ENCODE data around the gene NUDCD3.

NUDCD3 gene

GRCh38 chr7:44393238-44394111, 97.0 kb downstream of the NUDCD3 start:
- no peaks in the 10 kb centered on the region for H3K9me2 ChIP-seq (replicated peaks; ENCODE audit: control insufficient read depth, low read length)
- no peak overlapping the region for H3K27ac ChIP-seq (ENCODE audit: low read depth, low read length)
- no peaks in the 10 kb centered on the region for H3K27me3 ChIP-seq (ENCODE audit: control insufficient read depth, low read length)
- no peak overlapping the region for H3K4me2 ChIP-seq (ENCODE audit: low read length)
- no peaks in the 10 kb centered on the region for H3K4me1 ChIP-seq (ENCODE audit: control insufficient read depth, low read length)
- no peaks in the 10 kb centered on the region for H4K20me1 ChIP-seq (ENCODE audit: control insufficient read depth, insufficient read depth, low read depth, low read length)
- H3K36me3 ChIP-seq (ENCODE audit: control insufficient read depth, low read length), result peaks cover 59% of the 10 kb centered on the region
- H3K4me3 ChIP-seq (ENCODE audit: low read length), result no peak overlapping the region
- no peaks in the 10 kb centered on the region for H3K9me3 ChIP-seq (ENCODE audit: control insufficient read depth, insufficient read depth, low read length)
- H3F3A ChIP-seq (ENCODE audit: control insufficient read depth, insufficient read depth), result no peaks in the 10 kb centered on the region
- no peaks in the 10 kb centered on the region for H3K79me2 ChIP-seq (ENCODE audit: control insufficient read depth, low read length)
- TF ChIP-seq EZH2phosphoT487 (IDR thresholded peaks at IDR 0.05; ENCODE audit: borderline replicate concordance, low read length), result no peak
- TF ChIP-seq CTCF (IDR thresholded peaks at IDR 0.05; ENCODE audit: low read depth, low read length, poor library complexity, severe bottlenecking), result no peak

GRCh38 chr7:44392618-44393010, 97.8 kb downstream of the NUDCD3 start:
- Histone ChIP-seq H3K4me3 (ENCODE audit: low read length) (no peak overlapping the region), H3K9me2 (replicated peaks; ENCODE audit: control insufficient read depth, low read length) (no peaks in the 10 kb centered on the region), H3K27ac (ENCODE audit: low read depth, low read length) (no peak overlapping the region), H3K27me3 (ENCODE audit: control insufficient read depth, low read length) (no peaks in the 10 kb centered on the region), H3K4me1 (ENCODE audit: control insufficient read depth, low read length) (no peaks in the 10 kb centered on the region), H3K36me3 (ENCODE audit: control insufficient read depth, low read length) (peaks cover 62% of the 10 kb centered on the region), H3K4me2 (ENCODE audit: low read length) (no peak overlapping the region), H3K9me3 (ENCODE audit: control insufficient read depth, insufficient read depth, low read length) (no peaks in the 10 kb centered on the region), H4K20me1 (ENCODE audit: control insufficient read depth, insufficient read depth, low read depth, low read length) (no peaks in the 10 kb centered on the region), H3K79me2 (ENCODE audit: control insufficient read depth, low read length) (no peaks in the 10 kb centered on the region), H3F3A (ENCODE audit: control insufficient read depth, insufficient read depth) (no peaks in the 10 kb centered on the region)
- TF ChIP-seq EZH2phosphoT487 (IDR thresholded peaks at IDR 0.05; ENCODE audit: borderline replicate concordance, low read length) (no peak), CTCF (IDR thresholded peaks at IDR 0.05; ENCODE audit: low read depth, low read length, poor library complexity, severe bottlenecking) (no peak)

- Histone ChIP-seq H3K27me3 (ENCODE audit: control insufficient read depth, low read length) (no peaks in the 10 kb centered on the region), H3K27ac (ENCODE audit: low read depth, low read length) (no peak overlapping the region), H3K9me2 (replicated peaks; ENCODE audit: control insufficient read depth, low read length) (no peaks in the 10 kb centered on the region), H3K4me3 (ENCODE audit: low read length) (no peak overlapping the region), H3K36me3 (ENCODE audit: control insufficient read depth, low read length) (peaks cover 66% of the 10 kb centered on the region), H4K20me1 (ENCODE audit: control insufficient read depth, insufficient read depth, low read depth, low read length) (0 out of 2 replicates have a peak, but pooled peaks cover 2% of the 10 kb centered on the region), H3K4me2 (ENCODE audit: low read length) (no peak overlapping the region), H3K4me1 (ENCODE audit: control insufficient read depth, low read length) (no peaks in the 10 kb centered on the region), H3K9me3 (ENCODE audit: control insufficient read depth, insufficient read depth, low read length) (no peaks in the 10 kb centered on the region), H3K79me2 (ENCODE audit: control insufficient read depth, low read length) (no peaks in the 10 kb centered on the region), H3F3A (ENCODE audit: control insufficient read depth, insufficient read depth) (no peaks in the 10 kb centered on the region)
- TF ChIP-seq EZH2phosphoT487 (IDR thresholded peaks at IDR 0.05; ENCODE audit: borderline replicate concordance, low read length) (no peak), CTCF (IDR thresholded peaks at IDR 0.05; ENCODE audit: low read depth, low read length, poor library complexity, severe bottlenecking) (no peak)
Measured at GRCh38 chr7:44391746-44392617, 98.5 kb downstream of the NUDCD3 start.
